Type B pancreatic cell (in vitro differentiated cells): Measurements from ENCODE around the gene C12orf42. TPM values are rescaled to one million over a fixed set of nuclear protein-coding genes. Genes with fewer than 3 reads are reported as not detected.

Experiments used
- DNase-seq: peaks from one replicate; pipeline ENCODE4 v3.0.0; 2021; ENCODE audit warnings: mixed read lengths; ENCODE audit not compliant: unreplicated experiment; ENCODE audit errors: extremely low spot score
- H3K27ac Mint-ChIP-seq: 2 replicates; pipeline ENCODE4 v1.8.0; 2021; ENCODE audit warnings: mild to moderate bottlenecking, mixed read lengths
- H3K27me3 Mint-ChIP-seq: 2 replicates; pipeline ENCODE4 v1.8.0; 2021; ENCODE audit warnings: mixed read lengths
- H3K36me3 Mint-ChIP-seq: 2 replicates; pipeline ENCODE4 v1.8.0; 2021; ENCODE audit warnings: mixed read lengths
- H3K4me1 Mint-ChIP-seq: one replicate; pipeline ENCODE4 v1.8.0; 2021; ENCODE audit warnings: mixed read lengths; ENCODE audit not compliant: unreplicated experiment
- H3K4me3 Mint-ChIP-seq: 2 replicates; pipeline ENCODE4 v1.8.0; 2021; ENCODE audit warnings: mild to moderate bottlenecking, mixed read lengths
- H3K9me3 Mint-ChIP-seq: 2 replicates; pipeline ENCODE4 v1.8.0; 2021; ENCODE audit warnings: mixed read lengths
- total RNA-seq: library from RNA; stranded (reverse); gene quantifications from 2 replicates; pipeline ENCODE4 v1.2.1, GENCODE V29; 2021; ENCODE audit warnings: low replicate concordance
- TF ChIP-seq, protein P1 (sequence below): fragments of 200-600 bp; sonication (generic); conservative IDR thresholded peaks from 2 replicates; pipeline ENCODE4 v1.5.0; 2021; ENCODE audit warnings: antibody characterized with exemption, mild to moderate bottlenecking

Gene C12orf42
- total RNA-seq, 1 donor from 2014 or later: not detected

DNA sequence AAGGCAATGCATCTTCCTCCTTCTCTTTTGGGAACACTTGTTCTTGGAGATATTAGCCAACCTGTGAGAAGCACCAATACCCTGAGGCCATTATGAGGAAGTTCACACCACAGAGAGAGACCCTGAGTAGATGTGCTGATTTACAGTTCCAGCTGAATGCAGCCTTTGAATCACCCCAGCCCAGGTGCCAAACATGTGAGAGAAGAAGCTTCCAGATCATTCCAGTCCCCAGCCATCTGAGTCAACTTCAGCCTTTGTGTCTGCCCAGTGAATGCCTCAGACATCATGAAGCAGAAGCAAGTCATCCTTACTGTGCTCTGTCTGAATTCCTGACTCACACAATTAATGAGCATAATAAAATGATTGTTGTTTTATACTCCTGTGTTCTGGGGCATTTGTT, 25.1 kb downstream of the C12orf42 start:
- Mint-ChIP-seq H3K36me3 (no peaks in the 10 kb centered on the region), H3K9me3 (no peaks in the 10 kb centered on the region), H3K4me3 (no peak overlapping the region), H3K27ac (no peak overlapping the region), H3K27me3 (no peaks in the 10 kb centered on the region), H3K4me1 (no peaks in the 10 kb centered on the region)
- TF ChIP-seq, protein P1, sequence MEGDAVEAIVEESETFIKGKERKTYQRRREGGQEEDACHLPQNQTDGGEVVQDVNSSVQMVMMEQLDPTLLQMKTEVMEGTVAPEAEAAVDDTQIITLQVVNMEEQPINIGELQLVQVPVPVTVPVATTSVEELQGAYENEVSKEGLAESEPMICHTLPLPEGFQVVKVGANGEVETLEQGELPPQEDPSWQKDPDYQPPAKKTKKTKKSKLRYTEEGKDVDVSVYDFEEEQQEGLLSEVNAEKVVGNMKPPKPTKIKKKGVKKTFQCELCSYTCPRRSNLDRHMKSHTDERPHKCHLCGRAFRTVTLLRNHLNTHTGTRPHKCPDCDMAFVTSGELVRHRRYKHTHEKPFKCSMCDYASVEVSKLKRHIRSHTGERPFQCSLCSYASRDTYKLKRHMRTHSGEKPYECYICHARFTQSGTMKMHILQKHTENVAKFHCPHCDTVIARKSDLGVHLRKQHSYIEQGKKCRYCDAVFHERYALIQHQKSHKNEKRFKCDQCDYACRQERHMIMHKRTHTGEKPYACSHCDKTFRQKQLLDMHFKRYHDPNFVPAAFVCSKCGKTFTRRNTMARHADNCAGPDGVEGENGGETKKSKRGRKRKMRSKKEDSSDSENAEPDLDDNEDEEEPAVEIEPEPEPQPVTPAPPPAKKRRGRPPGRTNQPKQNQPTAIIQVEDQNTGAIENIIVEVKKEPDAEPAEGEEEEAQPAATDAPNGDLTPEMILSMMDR: no peak
- DNase-seq: no peak

DNA sequence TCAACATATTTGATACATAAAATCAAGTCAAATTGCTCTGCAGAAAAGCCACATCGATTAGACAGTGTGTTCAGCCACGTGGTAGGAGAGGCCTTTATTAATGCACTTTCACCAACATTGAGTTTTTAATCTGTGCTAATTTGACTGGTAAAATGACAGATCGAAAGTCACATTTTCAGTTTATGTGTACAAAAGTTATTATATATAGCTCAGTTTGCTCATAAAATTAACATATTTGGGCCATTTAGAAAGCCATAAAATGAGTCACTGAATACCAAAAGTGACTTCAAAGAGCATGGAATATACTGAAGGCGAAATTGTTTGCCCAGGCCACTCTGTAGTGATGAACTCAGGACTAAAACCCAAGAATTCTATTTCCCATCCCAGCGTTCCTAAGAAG, 26.0 kb downstream of the C12orf42 start:
- no peaks in the 10 kb centered on the region for H3K27me3 Mint-ChIP-seq
- no peaks in the 10 kb centered on the region for H3K36me3 Mint-ChIP-seq
- no peaks in the 10 kb centered on the region for H3K9me3 Mint-ChIP-seq
- H3K4me1 Mint-ChIP-seq: no peaks in the 10 kb centered on the region
- no peak for DNase-seq
- H3K4me3 Mint-ChIP-seq: no peak overlapping the region
- H3K27ac Mint-ChIP-seq: no peak overlapping the region
- TF ChIP-seq, protein P1: no peak

- DNase-seq: no peak
- no peaks in the 10 kb centered on the region for H3K36me3 Mint-ChIP-seq
- no peaks in the 10 kb centered on the region for H3K4me1 Mint-ChIP-seq
- H3K4me3 Mint-ChIP-seq: no peak overlapping the region
- H3K9me3 Mint-ChIP-seq: no peaks in the 10 kb centered on the region
- no peak overlapping the region for H3K27ac Mint-ChIP-seq
- TF ChIP-seq, protein P1: no peak
- no peaks in the 10 kb centered on the region for H3K27me3 Mint-ChIP-seq
Measured at GRCh38 chr12:103468837-103469236, 26.9 kb downstream of the C12orf42 start.

DNA sequence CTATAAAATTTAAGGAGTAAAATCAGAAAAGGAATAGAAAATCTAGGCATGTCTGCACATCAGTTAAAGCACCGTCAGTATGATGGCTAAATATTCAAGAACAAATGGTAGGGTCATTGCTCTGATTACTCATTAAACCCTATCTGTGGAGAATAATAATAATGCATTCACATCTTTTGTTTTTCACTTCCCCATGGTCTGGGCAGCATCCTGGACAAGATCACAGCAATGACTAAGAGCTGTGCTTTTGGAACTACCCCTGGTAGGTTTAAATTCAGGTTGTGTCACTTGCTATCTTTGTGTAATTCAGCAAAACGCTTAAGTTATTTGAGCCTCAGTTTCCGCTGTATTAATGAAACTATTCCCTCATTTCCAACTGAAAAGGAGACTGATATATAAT, 33.1 kb downstream of the C12orf42 start:
- TF ChIP-seq, protein P1: no peak
- Mint-ChIP-seq H3K9me3 (no peaks in the 10 kb centered on the region), H3K36me3 (no peaks in the 10 kb centered on the region), H3K4me3 (no peak overlapping the region), H3K27me3 (no peaks in the 10 kb centered on the region), H3K4me1 (peaks cover 4% of the 10 kb centered on the region), H3K27ac (no peak overlapping the region)
- DNase-seq: no peak

DNA sequence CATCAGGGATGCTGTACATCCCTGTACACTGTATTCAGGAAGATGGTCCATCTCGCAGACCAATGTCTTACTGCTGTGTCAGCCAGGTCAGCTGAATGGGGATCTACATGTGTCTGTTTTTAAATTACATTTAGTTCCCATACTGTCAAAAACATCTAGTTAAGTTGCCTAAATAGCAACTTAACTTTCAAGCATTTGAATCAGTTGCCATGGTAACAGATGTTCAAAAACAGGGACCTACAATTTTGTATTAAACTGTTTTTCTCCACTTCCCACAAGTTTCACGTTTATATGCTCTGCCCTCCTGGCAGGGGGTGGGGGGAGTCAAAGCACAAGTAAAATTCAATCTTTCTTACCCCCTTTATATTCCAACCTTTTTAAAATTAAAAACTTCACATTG, 38.3 kb downstream of the C12orf42 start:
- no peaks in the 10 kb centered on the region for H3K27me3 Mint-ChIP-seq
- H3K27ac Mint-ChIP-seq: no peak overlapping the region
- H3K4me3 Mint-ChIP-seq: no peak overlapping the region
- TF ChIP-seq, protein P1: no peak
- peaks cover 5% of the 10 kb centered on the region for H3K4me1 Mint-ChIP-seq
- no peak for DNase-seq
- peaks cover 6% of the 10 kb centered on the region for H3K9me3 Mint-ChIP-seq
- no peaks in the 10 kb centered on the region for H3K36me3 Mint-ChIP-seq

DNA sequence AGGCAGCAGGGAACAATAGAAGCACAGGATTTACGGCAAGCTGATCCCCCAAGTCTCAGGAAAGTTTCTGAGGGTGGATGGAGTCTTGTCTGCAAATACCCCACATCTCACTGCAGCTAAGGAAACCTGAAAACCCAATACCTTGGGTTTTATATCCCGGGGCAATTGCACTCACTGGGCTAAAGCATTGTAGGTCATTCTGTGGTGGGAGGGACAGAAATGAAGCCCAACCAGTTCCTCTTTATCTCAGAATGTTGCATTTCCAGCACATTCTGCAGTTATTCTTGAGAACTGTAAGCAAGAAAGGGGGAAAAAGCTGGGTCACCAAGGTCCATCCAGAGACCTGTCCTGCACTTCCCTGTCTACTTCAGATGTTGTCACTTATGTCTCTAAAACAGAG, 39.8 kb downstream of the C12orf42 start:
- no peaks in the 10 kb centered on the region for H3K27me3 Mint-ChIP-seq
- TF ChIP-seq, protein P1: no peak
- no peaks in the 10 kb centered on the region for H3K36me3 Mint-ChIP-seq
- peaks cover 6% of the 10 kb centered on the region for H3K9me3 Mint-ChIP-seq
- peak overlapping the region; percentile 34 for H3K27ac Mint-ChIP-seq
- H3K4me1 Mint-ChIP-seq: peaks cover 5% of the 10 kb centered on the region
- H3K4me3 Mint-ChIP-seq: no peak overlapping the region
- DNase-seq: no peak
